HG02884 (cell line): ENCODE results near the gene TMEM95.
"Not testable (repeated sequence)": the region's sequence is repeated elsewhere in the genome, so short reads cannot be mapped to it uniquely, and the experiment has no call there.

Experiments used
- ATAC-seq: cut with Tn5 transposase; IDR thresholded peaks from one replicate; pipeline ENCODE4 v1.9.1; 2021; ENCODE audit warnings: mild to moderate bottlenecking, moderate library complexity; ENCODE audit not compliant: unreplicated experiment

The TMEM95 gene

DNA sequence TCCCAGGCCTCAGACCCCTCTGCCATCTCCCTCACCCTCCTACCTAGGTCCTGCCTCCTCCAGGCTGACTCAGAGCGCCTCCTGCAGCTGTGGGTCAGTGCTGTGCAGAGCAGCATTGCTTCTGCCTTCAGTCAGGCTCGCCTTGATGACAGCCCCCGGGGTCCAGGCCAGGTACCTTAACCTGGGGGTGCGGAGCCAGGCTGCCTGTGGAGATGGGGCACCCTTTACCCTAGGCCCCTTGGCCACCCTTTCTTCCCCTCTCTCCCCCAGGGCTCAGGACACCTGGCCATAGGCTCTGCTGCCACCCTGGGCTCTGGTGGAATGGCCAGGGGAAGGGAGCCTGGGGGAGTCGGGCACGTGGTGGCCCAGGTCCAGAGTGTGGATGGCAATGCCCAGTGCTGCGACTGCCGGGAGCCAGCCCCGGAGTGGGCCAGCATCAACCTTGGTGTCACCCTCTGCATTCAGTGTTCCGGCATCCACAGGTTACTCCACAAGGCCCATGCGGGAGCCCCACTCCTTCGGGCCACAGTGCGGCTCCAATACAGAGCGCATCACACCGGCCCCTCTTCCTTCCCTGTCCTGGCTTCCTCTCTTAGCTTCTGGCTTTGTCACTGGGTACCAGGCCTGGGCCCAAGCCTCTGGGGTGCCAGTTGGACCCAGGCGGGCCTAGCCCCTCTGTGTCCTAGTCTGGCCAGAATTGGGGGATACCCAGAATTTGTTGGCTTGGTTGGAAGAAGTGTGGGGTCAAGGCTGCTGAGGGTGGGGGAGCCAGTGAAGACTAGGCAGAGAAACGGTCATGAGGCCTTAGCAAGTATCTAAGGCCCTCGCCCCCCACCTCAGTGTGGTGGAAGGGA is 8.0 kb upstream of the TMEM95 start:
- ATAC-seq: no peak

DNA sequence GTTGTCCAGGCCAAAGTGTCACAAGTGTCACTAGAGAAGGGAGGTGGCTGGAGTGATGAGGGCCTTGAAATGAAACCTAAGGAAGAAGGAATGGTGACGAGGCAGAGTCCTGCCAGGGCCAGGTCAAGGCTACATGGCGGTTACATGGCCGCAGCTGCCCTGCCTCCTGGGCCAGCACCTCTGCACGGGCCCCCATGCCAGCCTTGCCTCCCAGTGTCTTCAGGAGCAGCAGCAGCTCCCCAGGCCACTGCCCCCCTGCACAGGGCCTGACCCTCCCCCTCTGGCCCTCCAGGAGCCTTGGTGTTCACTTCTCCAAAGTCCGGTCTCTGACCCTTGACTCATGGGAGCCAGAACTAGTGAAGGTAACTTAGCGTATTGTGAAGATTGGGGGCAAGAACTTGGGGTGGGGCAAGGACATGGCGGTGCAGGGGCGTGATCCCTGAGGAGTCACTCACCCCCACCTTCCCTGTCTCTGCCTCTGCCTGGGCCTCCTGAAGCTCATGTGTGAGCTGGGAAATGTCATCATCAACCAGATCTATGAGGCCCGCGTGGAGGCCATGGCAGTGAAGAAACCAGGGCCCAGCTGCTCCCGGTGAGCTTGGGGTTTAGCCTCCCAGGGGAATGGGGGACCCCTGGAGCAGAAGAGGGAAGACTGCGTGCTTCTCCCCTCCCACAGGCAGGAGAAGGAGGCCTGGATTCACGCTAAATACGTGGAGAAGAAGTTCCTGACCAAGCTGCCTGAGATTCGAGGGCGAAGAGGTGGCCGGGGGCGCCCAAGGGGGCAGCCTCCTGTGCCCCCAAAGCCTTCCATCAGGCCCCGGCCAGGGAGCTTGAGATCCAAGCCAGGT is 7.1 kb upstream of the TMEM95 start:
- ATAC-seq: no peak

DNA sequence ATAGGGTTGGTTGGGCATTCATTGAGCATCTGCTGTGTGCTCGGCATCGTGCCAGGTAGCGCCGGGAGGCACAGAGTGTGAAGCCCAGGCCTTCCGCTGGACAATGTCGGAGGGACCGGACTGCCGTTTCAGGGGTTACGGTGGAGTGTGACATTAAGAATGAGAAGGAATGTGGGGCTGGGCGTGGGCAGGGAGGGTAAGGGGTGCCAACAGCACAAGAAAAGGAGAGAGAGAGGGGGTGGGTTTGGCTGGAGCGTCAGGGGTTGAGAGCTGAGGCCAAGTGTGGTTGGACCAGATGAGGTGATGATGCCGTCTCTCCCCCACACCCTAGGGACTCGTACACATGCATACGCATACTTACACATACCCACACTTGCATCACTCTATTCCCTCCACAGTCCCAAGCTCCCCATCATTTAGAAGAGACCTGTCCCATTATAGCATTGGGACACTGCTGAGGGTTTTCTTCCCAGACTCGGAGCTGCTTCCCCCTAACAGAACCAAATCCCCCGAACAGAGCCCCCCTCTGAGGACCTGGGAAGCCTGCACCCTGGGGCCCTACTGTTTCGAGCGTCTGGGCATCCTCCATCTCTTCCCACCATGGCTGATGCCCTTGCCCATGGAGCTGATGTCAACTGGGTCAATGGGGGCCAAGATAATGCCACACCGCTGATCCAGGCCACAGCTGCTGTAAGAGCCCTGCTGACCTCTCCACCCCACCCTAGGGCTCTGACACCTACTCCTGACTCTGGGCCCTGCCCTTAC is 6.3 kb upstream of the TMEM95 start:
- no peak for ATAC-seq

DNA sequence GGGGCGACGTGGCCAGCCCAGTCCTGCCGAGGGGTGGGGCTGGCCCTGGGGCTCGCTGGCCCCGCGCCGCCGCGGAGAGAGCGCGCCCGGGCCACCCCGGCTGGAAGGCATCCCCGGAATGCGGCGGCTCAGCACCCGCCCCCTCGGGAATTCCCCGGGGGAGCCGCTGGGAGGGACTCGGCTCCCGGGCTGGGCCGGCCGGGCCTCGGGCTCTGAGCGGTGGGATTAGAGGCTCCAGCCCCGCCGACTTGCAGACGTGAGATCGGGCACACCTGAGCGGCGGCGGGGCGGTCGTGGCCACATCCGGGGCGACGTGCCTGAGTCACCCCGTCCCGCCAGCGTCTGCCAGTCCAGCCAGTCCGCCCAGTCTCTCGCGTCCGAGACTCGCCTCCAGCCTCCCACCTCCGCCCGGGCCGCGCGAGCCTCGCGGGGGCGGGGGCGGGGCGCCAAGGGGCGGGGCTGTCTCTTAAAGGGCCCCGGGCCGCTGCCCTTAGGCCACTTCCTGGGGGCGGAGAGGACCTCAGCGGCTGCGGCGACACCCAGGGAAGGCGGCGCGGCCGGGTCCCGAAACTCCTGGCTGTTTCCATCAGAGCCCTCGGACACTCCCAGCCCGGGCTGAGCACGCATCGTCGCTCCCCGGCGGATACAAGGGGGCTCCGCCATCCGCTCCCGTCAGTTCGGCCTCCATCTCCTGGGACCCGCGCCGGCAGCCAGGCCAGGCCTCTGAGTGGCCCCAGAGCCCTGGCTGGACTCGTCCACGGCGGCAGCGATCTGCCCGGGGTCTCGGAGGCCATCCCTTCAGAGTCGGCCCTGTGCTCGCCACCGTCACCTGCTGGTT is 3.1 kb upstream of the TMEM95 start, which contains the start of gene KCTD11:
KCTD11 (plus strand) TSS at position 498 of the 838 bp plus-strand sequence.
- peak; percentile 49 for ATAC-seq

DNA sequence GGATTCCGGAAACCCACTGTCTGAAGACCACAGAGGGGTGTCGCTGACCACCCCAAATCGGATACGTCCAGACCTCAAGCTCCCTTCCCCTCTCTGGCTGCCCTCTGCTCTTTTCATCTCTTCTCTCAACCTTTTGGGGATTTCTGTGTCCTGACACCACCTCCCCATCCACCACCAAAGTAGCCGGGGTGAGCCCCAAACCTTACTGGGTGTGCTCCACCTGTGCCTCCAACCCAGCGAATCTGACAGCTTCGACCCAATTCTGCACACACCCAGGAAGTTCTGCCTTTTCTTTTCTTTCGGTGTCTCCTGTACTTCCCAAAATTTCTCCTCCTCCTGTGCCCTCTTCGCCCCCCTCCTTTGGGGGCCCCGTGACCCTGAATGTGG is 2.5 kb upstream of the TMEM95 start:
- ATAC-seq: no peak

DNA sequence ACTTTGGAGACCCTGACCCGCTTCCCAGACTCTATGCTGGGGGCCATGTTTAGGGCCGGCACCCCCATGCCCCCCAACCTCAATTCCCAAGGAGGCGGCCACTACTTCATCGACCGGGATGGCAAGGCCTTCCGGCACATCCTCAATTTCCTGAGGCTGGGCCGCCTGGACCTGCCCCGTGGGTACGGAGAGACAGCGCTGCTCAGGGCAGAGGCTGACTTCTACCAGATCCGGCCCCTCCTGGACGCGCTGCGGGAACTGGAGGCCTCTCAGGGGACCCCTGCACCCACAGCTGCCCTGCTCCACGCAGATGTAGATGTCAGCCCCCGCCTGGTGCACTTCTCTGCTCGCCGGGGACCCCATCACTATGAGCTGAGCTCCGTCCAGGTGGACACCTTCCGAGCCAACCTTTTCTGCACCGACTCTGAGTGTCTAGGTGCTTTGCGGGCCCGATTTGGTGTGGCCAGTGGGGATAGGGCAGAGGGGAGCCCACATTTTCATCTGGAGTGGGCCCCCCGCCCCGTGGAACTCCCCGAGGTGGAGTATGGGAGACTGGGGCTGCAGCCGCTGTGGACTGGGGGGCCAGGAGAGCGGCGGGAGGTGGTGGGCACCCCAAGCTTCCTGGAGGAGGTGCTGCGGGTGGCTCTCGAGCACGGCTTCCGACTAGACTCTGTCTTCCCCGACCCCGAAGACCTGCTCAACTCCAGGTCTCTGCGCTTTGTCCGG is 1.9 kb upstream of the TMEM95 start:
- ATAC-seq: no peak

DNA sequence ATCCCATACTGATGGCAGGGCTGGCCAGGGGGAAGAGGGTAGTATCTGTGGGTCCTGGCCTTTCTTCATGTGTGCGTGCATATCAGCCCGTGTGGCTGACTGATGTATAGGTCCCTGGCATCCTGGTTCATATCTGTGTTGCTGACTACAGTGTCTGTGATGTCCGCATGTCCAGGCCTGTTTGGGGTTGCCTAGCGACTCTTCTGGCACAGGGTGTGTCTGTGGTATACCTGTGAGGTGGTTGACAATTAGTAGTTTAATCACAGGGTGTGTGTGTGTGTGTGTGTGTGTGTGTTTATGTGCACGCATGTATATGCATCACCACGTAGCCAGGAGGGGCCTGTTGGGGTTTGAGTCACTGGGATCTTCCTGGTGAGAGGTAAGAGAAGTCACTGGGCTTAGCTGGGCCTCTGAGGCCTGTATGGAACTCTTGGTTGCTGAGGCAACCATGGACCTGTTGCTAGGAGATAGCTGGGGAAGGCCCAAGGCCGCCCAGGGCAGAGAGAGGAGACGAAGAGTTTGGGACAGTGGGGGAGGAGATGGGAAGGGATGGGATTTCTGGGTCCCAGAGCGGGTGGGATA is 603 bp upstream of the TMEM95 start:
- no peak for ATAC-seq

DNA sequence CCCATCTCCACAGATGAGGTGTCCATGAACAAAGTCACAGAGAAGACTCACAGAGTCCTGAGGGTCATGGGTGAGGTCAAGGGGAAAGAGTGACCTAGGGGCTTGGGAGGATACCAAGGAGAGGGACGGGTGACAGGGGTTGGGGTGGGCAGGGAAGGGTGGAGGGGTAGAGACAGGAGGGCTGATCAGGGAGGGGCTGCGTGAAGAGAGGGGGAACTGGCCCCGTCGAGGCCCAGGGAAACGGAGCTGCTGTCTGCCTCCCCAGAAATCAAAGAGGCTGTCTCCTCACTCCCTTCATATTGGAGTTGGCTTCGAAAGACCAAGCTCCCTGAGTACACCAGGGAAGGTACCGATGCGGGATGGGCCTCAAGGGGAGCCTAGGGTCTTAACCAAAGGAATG is 617 bp downstream of the TMEM95 start:
- no peak for ATAC-seq

DNA sequence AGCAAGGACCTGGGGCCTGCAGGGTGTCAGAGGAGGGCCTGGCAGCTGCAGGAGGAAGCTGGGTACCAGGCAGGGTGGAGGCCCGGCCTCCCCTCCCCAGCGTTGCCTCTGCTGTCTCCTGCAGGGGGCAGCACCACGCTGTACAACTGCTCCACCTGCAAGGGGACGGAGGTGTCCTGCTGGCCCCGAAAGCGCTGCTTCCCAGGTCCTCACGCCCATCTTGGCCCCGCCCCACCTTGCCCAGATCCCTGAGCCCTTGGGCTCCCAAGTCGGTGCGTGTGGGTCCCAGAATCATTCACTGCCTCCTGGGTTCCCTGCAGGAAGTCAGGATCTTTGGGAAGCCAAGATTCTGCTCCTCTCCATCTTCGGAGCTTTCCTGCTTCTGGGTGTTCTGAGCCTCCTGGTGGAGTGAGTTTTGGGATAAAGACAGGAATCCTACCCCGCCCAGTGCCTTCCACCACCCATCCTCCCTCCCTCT is 1.2 kb downstream of the TMEM95 start:
- no peak for ATAC-seq

DNA sequence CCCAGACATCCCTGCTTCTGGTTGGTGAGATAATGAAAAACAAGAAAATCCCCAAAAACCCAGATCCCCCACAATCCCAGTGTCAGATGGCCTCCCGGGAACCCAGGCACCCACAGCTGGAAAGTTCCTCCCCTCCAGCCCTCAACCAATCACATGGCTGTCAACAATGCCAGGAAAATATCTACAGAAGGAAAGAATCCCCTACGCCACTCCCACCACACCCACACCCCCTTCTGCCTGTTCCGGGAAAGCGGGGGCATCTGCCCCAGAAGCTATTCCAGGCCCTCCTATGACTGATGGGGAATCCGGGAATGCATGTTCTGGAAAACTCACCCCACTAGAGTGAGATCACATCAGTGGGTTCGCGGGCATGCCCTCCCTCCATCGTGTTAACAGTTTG is 1.8 kb downstream of the TMEM95 start:
- no peak for ATAC-seq

DNA sequence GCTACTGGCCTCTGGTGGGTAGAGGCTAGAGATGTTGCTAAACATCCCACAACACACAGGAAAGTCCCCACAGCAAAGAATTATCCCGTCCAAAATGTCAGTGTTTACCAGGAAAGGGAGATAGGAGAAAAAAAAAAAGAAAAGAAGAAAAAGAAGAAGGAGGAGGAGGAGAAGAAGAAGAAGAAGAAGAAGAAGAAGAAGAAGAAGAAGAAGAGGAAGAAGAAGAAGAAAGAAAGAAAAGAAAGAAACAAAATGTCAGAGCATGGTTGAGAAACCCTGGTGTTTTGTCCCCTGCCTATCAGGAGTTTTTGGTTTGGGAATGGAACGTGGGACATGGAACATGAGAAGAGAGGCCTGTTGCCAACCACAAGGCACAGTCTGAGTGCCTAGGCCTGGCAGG is 2.4 kb downstream of the TMEM95 start:
- no peak for ATAC-seq

DNA sequence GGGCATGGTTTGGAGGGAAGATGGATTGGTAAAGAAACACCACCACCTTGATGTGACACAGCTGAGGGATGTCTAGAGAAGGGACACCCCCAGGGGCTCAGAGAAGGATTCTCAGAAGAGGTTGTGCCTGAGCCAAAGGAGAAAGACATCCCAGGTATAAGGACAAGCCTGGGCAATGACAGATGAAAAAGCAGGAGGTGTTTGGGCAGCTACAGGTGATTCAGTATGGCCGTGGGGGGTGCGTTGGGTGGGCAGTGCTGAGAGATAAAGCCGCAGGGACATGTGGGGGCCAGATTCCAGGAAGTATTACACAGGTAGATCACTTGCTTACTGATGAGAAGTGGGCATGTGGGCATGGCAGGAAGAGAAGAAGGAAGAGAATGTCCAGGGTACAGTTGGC is 7.0 kb downstream of the TMEM95 start:
- no peak for ATAC-seq

DNA sequence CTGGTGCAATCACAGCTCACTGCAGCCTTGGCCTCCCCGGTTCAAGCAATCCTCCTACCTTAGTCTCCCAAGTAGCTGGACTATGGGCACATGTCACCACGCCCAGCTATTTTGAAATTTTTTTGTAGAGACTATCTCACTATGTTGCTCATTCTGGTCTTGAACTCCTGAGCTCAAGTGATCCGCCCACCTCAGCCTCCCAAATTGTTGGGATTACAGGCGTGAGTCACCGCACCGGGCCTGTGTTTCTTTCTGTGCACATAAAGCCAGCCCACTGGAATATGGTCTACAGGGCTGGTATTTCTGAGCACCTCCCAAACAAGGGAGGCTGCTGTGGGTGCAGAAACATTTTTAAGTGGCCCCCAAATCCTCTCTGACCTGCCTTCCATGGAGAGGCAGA is 8.4 kb downstream of the TMEM95 start:
- ATAC-seq: no peak

DNA sequence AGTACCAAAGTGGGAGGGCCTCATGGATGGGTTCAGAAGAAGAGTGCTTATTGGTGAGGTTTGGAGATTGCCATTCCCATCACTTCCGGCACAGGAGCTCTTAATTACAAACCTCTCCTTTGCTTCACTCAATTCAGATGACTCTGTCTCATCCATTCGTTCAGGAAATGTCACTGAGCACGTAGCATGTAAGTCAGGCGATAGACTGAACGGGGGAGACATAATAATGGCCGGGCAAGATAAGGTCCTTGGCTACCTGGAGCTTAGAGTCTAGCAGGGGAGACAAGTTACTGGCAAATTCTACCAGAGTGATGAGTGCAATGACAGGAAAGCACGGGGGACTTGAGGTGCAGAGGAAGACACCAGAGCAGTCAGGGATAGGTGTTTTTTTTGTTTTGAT is 11.0 kb downstream of the TMEM95 start:
- ATAC-seq: not testable (repeated sequence)

DNA sequence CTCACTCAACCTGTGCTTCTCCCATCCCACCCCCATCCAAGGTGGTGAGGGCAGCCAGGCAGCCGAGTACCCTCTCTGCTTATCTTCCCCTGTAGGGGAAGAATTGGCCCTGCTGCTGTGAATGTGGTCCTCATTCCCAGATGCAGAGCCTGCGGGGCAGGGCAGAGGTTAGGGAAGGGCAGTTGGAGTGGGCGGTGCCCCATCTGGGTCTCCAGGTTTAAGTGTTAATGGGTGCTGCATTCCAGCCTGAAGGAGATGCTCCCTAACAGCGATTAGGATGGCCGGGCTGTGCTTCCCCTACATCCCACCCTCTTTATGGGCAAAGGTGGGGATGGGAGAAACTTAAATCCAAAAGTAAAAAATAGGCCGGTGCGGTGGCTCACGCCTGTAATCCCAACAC is 12.1 kb downstream of the TMEM95 start:
- no peak for ATAC-seq

DNA sequence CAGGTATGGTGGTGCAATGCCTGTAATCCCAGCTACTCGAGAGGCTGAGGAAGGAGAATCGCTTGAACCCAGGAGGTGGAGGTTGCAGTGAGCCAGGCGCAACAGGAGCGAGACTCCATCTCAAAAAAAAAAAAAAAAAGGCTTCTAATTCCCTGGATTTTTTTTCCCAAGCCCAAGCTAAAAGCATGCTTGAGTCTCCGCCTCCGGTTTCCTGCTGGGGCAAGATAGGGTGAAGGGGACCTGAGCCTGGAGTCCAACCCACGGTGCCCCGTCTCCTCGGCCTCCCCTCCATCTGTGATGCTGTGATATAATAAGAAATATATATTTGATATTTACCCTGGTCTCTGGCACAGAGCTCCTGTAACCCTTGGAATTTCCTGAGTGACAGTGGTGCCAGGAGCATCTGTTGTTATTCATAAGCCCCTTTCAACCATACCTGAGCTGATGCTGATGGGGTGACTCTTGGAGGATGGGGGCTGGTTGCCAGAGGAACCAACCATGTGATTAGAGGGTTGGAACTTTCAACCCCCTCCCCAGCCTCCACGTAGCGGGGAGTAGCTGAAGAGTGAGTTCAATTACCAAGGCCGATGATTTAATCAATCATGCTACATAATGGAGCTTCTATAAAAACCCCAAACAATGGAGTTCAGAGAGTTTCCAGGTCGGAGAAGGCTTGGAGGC is 13.1 kb downstream of the TMEM95 start:
- no peak for ATAC-seq

DNA sequence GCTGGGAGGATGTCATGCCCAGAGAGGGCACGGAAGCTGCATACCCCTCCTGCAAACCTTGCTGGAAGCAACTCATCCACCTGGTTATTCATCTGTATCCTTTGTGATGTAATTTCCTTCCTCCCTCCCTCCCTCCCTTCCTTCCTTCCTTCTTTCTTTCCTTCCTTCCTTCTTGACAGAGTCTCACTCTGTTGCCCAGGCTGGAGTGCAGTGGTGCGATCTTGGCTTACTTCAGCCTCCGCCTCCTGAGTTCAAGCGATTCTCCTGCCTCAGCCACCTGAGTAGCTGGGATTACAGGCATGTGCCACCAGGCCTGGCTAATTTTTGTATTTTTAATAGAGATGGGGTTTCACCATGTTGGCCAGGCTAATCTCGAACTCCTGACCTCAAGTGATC is 13.6 kb downstream of the TMEM95 start:
- not testable (repeated sequence) for ATAC-seq

DNA sequence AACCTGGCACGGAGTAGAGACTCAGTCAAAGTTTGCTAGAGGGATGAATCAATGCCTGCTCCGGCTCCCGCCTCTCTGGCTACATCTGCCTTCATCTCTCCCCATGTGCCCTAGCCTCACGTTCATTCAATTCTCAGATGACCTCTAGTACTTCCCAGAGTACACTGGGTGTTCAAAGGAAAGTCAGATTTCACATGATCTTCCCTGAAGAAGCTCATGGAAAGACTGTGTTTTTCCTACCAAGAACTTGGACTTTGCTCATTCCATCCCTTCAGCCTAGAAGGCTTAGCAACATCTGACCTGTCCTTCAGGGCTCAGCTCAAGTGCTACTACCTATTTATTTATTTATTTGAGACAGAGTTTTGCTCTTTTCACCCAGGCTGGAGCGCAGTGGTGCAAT is 14.9 kb downstream of the TMEM95 start:
- ATAC-seq: no peak

DNA sequence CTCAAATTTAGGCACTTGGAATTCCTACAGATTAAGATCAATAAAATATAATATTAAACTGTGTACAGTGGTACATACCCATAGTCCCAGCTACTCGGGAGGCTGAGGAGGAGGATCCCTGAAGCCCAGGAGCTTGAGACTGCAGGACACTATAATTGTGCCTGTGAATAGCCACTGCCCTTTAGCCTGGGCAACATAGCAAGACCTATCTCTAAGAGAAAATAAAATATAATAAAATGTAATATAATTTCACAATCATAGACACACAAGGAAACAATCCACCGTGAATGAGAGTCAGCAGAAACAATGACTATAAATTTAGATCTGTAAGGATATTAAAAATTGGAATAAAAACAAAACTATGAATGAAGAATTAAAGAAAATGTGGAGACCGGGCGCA is 15.9 kb downstream of the TMEM95 start:
- no peak for ATAC-seq
